ENCODE data around the gene DLAT. TPM values are rescaled to one million over a fixed set of nuclear protein-coding genes. Genes with fewer than 3 reads are reported as not detected.
"Not testable (repeated sequence)": the region's sequence is repeated elsewhere in the genome, so short reads cannot be mapped to it uniquely, and the experiment has no call there.

Gene DLAT
- total RNA-seq, 3 donors from 2014 or later: 26.9 to 30.9 (median 27.5) TPM

- H3K4me3 ChIP-seq: no peak overlapping the region
- DNase-seq (ENCODE audit: low spot score in 2 of 2): no peak
- no peak overlapping the region for H3K27ac ChIP-seq
Measured at GRCh38 chr11:112005422-112006094, 19.6 kb upstream of the DLAT start.

DNA sequence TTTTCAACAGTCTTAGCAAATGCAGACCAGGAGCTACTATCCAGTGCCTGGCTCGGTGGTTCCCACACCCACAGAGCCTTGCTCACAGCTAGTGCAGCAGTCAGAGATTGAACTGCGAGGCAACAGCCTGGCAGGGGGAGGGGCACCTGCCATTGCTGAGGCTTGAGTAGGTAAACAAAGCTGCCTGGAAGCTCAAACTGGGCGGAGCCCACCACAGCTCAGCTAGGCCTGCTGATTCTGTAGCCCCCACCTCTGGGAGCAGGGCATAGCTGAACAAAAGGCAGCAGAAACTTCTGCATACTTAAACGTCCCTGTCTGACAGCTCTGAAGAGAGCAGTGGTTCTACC lies 19.1 kb upstream of the DLAT start:
- H3K27ac ChIP-seq; H3K4me3 ChIP-seq; intact Hi-C loops (cut with DNase I; ENCODE audit: low total_unique reads); H3K9me3 ChIP-seq; H3K36me3 ChIP-seq; H3K4me1 ChIP-seq; H3K27me3 ChIP-seq; DNase-seq (ENCODE audit: low spot score in 2 of 2): not testable (repeated sequence)

More at GRCh38 chr11:112005422-112006094, 19.6 kb upstream of the DLAT start:
- no peak for TF ChIP-seq POLR2AphosphoS5 (IDR thresholded peaks at IDR 0.05)
- no peak for TF ChIP-seq CTCF (IDR thresholded peaks at IDR 0.05)
- TF ChIP-seq POLR2A (IDR thresholded peaks at IDR 0.05): no peak
- no peaks in the 10 kb centered on the region for H3K27me3 ChIP-seq
- no peaks in the 10 kb centered on the region for H3K36me3 ChIP-seq
- intact Hi-C loops (cut with DNase I; ENCODE audit: low total_unique reads): no loop called here
- H3K4me1 ChIP-seq: no peaks in the 10 kb centered on the region
- H3K9me3 ChIP-seq: no peaks in the 10 kb centered on the region

DNA sequence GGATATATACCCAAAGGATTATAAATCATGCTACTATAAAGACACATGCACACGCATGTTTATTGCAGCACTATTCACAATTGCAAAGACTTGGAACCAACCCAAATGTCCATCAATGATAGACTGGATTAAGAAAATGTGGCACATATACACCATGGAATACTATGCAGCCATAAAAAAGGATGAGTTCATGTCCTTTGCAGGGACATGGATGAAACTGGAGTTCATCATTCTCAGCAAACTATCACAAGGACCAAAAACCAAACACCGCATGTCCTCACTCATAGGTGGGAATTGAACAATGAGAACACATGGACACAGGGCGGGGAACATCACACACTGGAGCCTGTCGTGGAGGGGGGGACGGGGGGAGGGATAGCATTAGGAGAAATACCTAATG lies 13.8 kb upstream of the DLAT start:
- intact Hi-C loops (cut with DNase I; ENCODE audit: low total_unique reads); H3K27ac ChIP-seq; H3K4me1 ChIP-seq: not testable (repeated sequence)

GRCh38 chr11:112012874-112013273 lies 12.3 kb upstream of the DLAT start:
- Histone ChIP-seq H3K36me3 (no peaks in the 10 kb centered on the region), H3K4me3 (no peak overlapping the region), H3K4me1 (no peaks in the 10 kb centered on the region), H3K27me3 (no peaks in the 10 kb centered on the region), H3K27ac (no peak overlapping the region), H3K9me3 (no peaks in the 10 kb centered on the region)
- intact Hi-C loops (cut with DNase I; ENCODE audit: low total_unique reads): no loop called here
- TF ChIP-seq POLR2AphosphoS5 (IDR thresholded peaks at IDR 0.05) (no peak), POLR2A (IDR thresholded peaks at IDR 0.05) (no peak), CTCF (IDR thresholded peaks at IDR 0.05) (no peak)
- no peak for DNase-seq (ENCODE audit: low spot score in 2 of 2)

More for the DNA sequence above, 13.8 kb upstream of the DLAT start:
- not testable (repeated sequence) for H3K36me3 ChIP-seq; H3K9me3 ChIP-seq; H3K4me3 ChIP-seq; H3K27me3 ChIP-seq; DNase-seq (ENCODE audit: low spot score in 2 of 2)

DNA sequence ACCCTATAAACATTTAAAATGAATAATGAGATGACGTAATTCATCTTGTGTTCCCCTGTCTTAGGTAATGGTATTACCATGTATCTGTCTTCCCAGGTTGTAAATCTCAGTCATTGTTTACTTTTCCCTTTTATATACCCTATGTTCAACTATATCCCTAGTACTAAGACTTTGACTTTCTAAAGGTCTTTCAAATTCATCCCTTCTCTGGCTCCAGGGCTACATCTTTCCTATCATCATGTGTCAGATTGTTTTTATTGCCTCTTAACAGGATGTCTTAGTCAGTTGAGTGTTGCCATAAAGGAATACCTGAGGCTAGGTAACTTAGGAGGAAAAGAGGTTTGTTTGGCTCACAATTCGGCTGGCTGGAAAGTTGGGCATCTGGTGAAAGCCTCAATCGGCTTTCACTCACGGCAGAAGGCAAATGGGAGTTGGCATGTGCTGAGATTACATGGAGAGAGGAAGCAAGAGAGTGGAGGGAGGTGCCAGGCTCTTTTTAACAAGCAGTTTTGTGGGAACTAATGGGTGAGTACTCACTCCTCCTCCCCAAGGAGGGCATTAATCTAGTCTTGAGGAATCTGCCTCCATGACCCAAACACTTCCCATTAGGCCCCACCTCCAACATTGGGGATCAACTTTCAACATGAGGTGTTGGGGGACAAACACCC lies 11.6 kb upstream of the DLAT start:
- intact Hi-C loops (cut with DNase I; ENCODE audit: low total_unique reads): no loop called here
- DNase-seq (ENCODE audit: low spot score in 2 of 2): no peak

More for the DNA sequence above, 11.6 kb upstream of the DLAT start:
- Histone ChIP-seq H3K4me3 (no peak overlapping the region), H3K4me1 (no peaks in the 10 kb centered on the region), H3K27ac (no peak overlapping the region), H3K36me3 (peaks cover 3% of the 10 kb centered on the region), H3K27me3 (no peaks in the 10 kb centered on the region), H3K9me3 (no peaks in the 10 kb centered on the region)
- TF ChIP-seq CTCF (IDR thresholded peaks at IDR 0.05) (no peak), POLR2A (IDR thresholded peaks at IDR 0.05) (no peak), POLR2AphosphoS5 (IDR thresholded peaks at IDR 0.05) (no peak)
